Measurements from ENCODE around the gene DLG2. TPM values are rescaled to one million over a fixed set of nuclear protein-coding genes. Genes with fewer than 3 reads are reported as not detected.

DLG2 gene
- polyA plus RNA-seq, 3 donors, result 9.9 to 11.8 (median 10.1) TPM

DNA sequence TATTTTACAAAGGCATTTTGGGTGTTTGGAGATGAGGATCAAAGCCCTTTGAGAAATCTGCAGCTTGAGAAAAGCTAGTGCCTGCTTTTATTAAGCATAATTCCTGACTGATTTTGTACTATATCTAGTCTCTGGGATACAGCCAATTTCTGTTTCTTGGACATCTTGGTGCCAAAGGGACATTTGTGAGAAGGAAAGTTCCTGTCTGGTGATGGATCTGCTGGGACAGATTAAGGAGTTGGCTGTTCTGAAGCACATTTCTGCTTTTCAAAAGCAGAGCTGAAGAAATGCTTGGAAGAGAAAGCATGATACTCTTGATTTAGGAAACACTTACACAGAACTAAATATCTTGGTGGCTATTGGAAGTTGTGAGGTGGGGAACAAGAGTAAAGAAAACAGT lies 2086.4 kb downstream of the DLG2 start:
- no peak for DNase-seq (ENCODE audit: extremely low read depth in 1 of 11, low read depth in 9 of 11, low spot score in 4 of 11)

DNA sequence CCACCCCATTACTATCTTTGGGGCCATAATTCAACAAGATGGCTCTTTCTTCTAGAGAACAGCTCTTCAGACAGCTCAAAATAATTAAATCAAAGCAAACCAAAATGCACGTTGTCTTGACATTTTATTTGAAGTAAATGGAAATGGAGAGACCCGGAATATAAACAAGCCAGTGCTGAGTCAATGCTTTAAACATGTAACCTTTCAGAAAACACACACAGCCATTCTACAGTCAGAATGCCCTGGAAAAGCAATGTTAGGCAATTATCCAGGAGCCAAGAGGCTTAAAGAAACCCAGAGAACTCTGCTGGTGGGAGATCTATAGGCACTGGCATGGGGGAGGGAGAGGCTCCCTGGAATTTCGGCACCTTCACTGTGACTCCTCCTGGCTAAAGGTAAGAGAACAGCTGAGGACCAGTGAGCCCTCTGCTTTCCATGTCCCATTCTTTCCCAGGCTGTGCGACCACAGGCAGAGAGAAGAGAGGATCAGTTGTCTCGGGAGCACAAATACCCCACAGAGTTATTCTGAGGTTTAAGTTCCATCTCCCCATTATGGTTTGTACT lies 2086.9 kb downstream of the DLG2 start:
- DNase-seq (ENCODE audit: extremely low read depth in 1 of 11, low read depth in 9 of 11, low spot score in 4 of 11), result no peak

DNA sequence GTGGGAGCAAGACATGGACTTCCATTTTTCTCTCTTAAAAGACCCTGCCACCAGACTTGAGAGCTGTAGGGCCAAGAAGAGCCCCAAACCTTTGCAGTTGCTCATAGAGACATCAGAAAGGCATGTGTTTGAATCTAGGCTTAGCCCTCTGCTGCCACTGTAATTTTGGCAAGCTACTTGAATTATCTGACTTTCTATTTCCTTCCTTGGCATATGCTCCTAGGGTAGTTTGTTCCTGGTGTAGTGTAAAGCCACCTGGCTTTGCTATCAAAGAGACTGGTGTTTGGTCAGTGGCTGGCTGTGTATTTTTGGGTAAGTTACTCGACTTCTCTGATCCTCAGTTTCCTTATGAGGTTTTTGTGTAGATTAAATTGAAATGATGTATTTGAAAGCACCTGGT lies 2088.9 kb downstream of the DLG2 start:
- no peak for DNase-seq (ENCODE audit: extremely low read depth in 1 of 11, low read depth in 9 of 11, low spot score in 4 of 11)

DNA sequence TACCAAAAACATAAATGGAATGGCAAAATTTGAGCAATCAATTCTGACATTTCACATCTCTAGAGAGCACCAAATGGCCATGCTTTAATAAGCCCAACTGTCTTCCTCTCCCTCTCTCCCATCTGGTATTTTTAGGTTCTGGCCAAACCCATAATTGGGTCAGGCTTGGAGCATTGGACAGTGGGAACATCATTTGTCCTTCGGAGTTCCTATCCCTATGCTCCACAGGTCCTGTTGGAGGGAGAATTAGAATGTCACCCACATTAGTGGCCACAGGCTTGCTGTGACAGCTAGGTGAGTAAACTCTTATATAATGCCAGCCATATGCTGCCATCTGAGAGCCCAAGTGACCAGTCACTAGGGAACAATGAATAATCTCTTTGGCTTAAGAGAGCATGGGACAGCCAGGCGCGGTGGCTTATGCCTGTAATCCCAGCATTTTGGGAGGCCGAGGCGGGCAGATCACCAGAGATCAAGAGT lies 2090.0 kb downstream of the DLG2 start:
- DNase-seq (ENCODE audit: extremely low read depth in 1 of 11, low read depth in 9 of 11, low spot score in 4 of 11), result no peak

DNA sequence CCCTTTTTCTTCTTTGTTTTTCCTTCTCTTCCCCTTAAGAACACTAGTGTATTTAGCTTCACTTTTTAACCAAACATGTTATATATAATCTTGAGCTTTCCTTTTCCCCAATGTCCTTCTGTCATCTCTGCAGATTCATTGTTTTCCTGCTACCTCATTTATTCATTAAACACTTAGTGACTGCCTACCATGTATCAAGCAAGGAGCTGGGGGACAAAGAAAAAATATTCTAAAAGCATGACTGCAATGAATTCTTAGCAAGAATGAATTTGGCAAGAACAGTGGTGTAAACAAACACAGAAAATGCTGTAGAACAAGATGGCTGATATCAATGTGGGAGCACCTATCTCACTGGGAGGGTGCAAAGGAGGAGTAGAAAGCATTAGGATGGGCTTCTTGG lies 2094.0 kb downstream of the DLG2 start:
- DNase-seq (ENCODE audit: extremely low read depth in 1 of 11, low read depth in 9 of 11, low spot score in 4 of 11), result no peak

DNA sequence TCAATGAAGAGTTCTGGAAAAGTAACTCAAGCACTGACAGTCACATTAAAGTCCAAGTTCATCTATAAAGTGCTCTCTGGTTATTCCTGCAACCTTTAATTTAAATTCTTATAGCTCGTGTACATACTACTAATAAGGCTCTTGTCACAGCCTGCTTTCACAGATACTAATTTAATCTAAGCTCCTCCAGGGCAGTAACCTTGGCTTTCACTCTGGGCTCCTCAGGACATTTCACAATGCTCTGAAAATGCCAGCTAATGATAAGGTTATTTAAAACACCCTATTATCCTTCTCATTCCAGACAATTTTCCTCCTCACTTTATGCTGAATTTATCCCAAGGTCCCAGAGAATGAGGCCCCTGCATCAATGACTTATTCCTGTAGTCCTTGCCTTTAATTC lies 2098.3 kb downstream of the DLG2 start:
- no peak for DNase-seq (ENCODE audit: extremely low read depth in 1 of 11, low read depth in 9 of 11, low spot score in 4 of 11)

DNA sequence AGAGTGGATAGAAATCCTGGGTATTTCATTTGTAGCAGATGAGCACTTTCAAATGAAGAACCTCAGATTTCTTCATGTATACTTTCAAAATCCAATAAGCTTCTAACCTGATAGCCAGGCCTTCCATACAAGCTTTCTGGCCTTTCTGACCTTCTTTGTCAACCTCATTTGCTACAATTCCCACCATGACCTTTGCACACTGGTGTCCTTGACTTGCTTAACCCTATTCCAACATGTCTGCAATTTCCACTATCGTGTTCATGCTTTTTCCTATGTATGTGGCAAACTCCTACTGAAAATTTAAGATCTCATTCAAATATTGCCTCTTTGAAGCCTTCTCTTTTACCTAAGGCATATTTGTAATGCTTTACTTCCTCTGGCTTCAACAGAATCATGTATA lies 2098.9 kb downstream of the DLG2 start:
- no peak for DNase-seq (ENCODE audit: extremely low read depth in 1 of 11, low read depth in 9 of 11, low spot score in 4 of 11)

DNA sequence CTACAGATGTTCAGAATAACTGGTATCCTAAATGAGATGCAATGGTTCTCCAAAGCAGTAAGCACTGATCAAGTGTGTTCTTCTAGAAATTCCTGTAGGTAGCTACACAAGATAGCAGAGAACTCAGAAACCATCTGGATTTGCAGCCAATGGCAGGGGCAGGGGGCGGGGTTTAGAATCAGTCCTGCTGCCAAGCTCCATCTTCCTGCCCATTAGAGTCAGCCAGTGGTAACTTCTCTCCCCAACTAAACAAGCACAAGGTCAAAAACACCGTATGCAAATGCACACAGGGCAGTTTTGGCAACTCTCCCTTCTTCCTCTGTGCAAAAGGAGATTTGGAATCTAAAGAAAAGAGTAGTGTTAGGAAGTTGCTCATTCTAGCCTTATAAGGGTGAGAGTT lies 2103.5 kb downstream of the DLG2 start:
- DNase-seq (ENCODE audit: extremely low read depth in 1 of 11, low read depth in 9 of 11, low spot score in 4 of 11), result no peak

DNA sequence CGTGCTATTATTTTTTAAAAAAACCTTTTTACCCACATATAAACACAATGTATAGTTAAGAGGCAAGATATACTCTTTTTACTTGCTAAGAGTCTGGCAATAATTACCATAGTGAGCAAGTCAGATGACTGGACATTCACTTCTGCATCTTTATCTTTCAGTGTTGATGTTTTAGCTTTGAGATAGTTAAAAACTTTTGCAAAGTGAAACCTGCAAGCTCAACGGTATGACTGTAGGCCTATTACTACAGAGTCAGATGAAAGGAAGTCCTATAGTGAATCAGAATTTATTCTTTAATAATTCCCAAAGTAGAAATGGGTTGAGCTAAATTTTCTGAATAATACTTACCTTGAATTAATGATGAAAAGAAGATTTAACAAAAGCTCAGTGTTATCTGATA lies 2104.2 kb downstream of the DLG2 start:
- no peak for DNase-seq (ENCODE audit: extremely low read depth in 1 of 11, low read depth in 9 of 11, low spot score in 4 of 11)

DNA sequence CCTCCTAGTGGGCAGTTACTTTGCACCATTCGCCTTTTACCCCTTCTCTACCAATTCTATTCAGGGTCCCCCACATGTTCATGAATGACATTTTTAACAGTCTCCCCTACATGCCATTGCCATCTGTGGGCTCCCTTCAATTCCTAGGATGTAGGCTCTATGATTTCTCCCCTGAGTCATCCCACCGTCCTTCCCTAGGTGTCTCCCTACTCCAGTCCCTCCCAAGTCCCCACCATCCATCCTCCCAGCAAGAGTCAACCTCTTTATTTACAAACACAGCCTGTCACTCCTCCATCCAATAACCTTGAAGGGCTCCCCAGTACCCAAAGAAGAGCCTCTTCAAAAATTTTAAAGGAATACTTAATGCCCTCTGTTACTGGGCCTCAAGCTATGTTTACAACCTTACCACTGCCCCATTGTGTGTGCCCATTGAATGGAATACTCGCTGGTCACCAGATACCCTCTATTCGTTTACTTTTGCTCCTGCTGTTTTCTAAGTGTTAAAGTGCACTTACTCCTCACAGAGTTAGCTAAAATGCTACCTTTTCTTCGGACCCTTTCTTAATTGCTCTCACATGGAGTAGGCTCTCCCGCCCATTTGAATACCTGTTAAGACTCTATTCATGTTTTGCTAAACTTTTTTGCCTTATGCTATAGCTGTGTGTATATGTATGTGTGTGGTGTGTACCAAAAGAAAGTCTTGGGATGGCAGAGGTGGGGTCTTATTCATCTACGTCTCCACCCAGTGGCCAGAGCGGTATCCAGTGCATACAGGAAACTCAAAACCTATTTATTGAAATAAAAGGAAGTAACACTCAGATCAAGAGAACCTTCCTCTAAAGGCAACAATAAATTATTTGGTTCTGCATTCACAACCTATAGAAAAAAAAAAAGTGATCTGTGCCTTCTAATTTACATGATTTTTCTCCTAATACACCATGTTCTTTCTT lies 2105.2 kb downstream of the DLG2 start:
- no peak for DNase-seq (ENCODE audit: extremely low read depth in 1 of 11, low read depth in 9 of 11, low spot score in 4 of 11)

DNA sequence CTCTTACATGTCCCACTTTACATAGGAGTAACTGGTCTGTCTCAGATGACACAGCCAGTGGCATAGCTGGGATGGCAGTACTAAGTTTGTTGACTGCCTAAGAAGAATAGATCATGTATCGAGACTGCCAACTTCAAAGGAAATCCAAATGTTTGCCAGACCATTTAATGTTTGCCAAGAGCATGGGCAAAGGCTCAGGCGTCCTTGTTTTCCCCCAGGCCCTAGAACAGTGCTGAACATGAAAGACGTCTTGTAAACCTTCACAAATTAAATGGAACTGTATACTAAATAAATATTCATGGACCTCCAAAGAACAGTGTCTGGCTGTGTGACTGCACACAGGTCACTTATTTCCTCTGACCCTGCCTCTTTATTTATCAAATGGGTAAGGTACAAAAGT lies 2106.3 kb downstream of the DLG2 start:
- no peak for DNase-seq (ENCODE audit: extremely low read depth in 1 of 11, low read depth in 9 of 11, low spot score in 4 of 11)

DNA sequence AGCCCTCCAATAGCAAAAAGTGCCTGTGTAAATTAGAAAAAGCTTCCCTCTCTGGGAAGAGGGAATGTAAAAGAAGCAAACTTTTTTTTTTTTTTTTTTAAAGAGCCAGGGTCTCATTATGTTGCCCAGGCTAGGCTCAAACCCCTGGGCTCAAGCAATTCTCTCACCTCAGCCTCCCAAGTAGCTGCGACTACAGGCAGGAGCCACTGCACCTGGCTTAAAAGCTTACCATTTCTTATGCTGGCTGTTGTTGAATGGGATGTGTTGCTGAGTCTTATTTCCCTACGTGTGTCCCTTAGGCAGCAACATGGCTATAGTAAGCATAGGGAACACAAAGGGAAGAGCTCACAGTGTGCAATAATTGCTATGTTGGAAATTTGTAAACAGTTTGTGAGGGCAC lies 2115.5 kb downstream of the DLG2 start:
- no peak for DNase-seq (ENCODE audit: extremely low read depth in 1 of 11, low read depth in 9 of 11, low spot score in 4 of 11)

DNA sequence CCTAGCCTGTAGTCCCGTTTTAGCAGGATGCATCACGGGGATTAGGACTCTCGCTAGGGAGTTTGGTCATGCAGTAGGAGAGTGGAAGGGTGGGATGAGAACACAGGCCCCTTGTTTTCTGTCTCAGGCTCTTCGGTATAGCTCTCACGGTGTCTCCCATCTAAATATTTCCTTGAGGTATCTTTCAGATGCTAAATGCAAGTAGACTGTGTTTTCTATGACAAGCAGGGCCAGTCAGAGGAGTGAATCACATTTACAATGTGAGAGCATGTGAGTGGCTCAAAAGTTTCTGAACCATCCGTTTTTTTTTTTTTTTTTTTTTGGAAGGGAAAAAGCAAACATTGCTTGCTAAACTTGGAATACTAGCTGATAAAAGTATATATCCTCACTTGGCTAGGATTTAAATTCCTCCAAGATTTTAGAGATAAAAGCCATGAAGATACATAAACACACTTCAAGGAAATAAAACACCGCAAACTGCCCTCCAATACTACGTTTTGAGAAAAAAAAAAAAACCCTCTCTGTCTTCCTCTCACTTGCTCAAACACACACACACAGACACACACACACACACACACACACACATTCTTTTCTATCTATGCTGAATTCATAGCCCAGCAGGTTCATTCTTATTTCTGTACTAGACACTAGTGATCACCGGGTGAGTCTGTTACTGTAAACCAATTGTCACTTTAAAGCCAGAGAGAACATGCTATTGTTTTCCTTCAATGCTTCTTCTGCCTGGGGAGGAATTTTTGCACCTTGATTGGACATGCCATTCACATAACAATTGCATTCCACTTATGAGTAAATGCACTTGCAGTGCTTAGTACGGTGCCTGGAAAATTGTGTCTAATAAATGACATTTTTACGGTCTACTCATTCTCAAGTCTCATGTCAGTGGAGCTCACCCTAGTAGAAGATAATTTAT lies 2116.3 kb downstream of the DLG2 start:
- no peak for DNase-seq (ENCODE audit: extremely low read depth in 1 of 11, low read depth in 9 of 11, low spot score in 4 of 11)

DNA sequence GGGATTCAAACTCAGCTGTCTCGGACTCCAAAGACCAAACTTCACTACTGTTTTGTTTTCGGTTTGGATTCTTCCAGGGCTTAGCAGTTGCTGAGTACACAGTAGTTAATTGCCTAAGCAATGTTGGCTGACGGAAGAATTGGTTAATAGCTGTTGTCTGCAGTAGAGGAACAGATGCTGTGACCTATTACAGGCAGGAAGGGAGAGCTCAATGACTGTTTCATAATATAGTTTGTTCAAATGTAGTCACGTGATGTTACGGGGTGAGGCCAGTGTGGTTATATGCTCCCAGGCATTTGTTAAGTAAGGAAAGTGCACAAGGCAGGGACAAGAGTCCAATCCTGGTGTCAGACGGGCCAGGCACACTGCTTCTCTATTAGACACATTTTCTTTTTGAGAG lies 2118.3 kb downstream of the DLG2 start:
- no peak for DNase-seq (ENCODE audit: extremely low read depth in 1 of 11, low read depth in 9 of 11, low spot score in 4 of 11)

DNA sequence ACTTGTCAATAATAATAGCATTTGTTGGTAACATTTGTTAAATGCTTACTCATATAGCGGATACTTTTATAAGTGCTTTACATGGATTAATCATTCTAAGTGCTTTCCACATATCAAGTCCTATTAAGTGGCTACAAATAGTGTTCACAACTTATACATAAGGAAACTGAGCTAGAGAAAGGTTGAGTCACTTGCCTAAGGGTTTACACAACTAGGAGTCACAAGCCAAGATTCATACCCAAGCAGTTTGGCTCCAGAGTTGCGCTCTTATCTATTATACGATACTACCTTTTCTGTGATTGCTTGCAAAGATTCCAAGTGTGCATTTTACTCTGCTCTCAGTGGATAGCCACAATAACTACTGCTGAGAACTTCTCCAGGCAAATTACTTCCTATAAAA lies 2125.1 kb downstream of the DLG2 start:
- DNase-seq (ENCODE audit: extremely low read depth in 1 of 11, low read depth in 9 of 11, low spot score in 4 of 11), result no peak

DNA sequence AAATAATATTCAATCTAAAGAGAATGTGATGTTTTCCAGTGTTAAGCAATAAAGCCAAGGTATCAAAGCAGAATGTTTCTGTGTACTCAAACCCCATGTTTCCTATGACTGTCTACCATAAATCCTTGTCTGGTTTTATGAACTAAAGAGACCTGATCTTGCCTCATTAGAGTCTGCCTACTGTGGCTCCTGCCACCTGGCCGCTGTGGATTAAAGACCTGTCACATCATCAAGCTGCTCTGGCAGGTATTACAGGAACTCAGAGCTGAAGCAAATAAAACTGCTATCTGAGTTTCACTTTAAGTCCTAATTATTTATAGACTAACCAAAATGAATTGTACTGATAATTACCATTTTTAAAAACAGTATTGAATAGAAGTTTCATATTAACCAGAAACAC lies 2133.2 kb downstream of the DLG2 start:
- DNase-seq (ENCODE audit: extremely low read depth in 1 of 11, low read depth in 9 of 11, low spot score in 4 of 11), result peak in 4 of 11 donors; percentile 9 to 22 (median 16)

DNA sequence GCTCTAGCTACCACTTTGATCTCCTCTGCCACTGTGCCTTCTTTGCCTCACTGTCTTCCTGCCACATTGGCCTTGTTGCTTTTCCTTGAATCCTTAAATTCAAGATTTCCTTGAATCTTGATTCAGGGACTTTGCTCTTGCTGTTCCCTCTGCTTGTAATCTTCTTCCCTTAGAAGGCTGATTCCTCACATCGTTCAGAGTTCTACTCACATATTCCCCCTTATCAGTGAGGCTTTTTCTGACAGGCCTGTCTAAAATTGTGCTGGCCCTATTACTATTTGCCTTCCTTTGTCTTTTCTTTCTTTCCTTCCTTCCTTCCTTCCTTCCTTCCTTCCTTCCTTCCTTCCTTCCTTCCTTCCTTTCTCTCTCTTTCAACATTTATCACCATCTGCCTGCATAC lies 2134.1 kb downstream of the DLG2 start:
- no peak for DNase-seq (ENCODE audit: extremely low read depth in 1 of 11, low read depth in 9 of 11, low spot score in 4 of 11)

DNA sequence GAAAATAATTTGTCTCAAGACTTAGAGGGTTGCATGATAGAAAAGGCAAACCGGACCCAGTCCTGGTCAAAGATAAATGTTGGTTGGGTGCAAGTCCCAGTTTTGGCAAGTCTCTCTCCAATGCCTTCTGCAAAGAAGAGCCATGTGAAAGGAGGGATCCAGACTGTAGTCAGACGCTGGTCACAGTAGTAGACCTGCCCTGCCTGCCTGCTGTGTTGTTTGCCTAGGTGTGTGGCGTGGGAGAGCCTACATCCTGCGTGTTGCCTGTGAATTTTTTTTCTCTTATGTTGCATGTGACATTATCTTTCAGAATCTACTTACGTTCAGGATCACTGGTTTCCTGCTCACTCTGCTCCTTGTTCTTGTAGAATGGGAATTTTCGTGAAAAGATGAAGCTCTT lies 2143.3 kb downstream of the DLG2 start:
- no peak for DNase-seq (ENCODE audit: extremely low read depth in 1 of 11, low read depth in 9 of 11, low spot score in 4 of 11)

DNA sequence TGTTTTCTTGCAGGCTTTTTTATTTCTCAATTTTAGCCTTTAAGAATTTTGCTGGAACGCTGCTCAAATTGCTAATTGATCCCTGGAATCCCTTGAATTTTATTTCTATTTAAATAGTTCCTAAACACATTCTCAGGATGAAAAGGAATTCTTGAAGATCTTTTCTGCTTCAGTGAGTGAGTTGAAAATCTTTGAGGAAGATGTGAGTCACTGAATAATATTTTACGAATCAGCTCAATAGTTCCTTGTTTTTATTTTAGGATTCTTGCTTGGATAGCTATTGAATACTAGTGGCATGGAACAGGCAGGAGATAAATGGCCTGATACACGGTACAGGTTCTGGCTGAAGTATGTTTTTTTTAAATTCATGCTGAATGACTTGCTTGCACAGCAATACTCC lies 2146.3 kb downstream of the DLG2 start:
- no peak for DNase-seq (ENCODE audit: extremely low read depth in 1 of 11, low read depth in 9 of 11, low spot score in 4 of 11)

DNA sequence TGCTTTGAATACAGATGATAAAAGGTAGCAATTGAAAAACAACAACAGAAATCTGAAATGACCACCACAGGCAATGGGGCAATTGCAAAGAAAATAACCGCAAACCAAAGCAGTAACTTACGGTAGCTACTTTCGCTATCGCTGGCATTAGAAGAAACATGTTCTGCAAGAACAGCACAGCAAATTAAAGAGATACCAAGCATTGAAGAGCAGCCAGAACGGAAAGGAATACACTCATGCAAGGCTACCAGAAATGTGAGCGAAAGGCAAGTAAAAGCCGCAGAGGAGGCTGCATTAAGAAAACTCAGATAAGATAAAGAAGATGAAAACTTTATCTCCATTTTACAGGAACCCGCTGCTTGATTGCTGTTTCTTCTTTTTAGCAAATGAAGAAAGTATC lies 2146.9 kb downstream of the DLG2 start:
- DNase-seq (ENCODE audit: extremely low read depth in 1 of 11, low read depth in 9 of 11, low spot score in 4 of 11), result no peak
